NCI-H1105 treated with DMSO at 0.1 percent for 48 hours (cell line): ENCODE measurements around the gene UBL4B.
"Not testable (repeated sequence)": the region's sequence is repeated elsewhere in the genome, so short reads cannot be mapped to it uniquely, and the experiment has no call there.

Source experiments
- DNase-seq: peaks from one replicate; lab custom pipeline; 2025; lab: John Stamatoyannopoulos, UW

Gene UBL4B, protein sequence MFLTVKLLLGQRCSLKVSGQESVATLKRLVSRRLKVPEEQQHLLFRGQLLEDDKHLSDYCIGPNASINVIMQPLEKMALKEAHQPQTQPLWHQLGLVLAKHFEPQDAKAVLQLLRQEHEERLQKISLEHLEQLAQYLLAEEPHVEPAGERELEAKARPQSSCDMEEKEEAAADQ

DNA sequence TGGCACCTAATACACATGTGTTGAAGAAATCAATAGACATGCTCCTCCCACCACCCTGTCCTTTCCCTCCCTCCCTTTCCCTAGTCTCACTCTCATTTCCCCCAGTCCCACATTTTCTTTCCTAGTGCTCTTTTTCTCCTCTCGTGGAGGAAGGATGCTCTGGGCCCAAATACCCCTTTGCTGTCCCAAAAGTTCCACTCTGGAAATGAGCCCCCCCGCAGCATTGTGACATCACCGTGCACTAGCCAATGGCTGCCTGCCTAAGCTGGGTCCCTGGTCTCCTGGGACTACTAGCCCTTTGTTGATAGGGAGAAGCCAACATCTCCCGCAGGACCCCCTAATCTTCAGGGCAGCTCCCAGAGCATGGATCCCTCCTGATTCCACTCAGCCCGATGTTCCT lies at the start of gene UBL4B:
UBL4B (plus strand) TSS at position 301 of the 400 bp plus-strand sequence; CDS start at position 393, 92 bp downstream.
- DNase-seq = no peak

GRCh38 chr1:110062612-110063011 lies 49.6 kb upstream of the UBL4B start:
- no peak for DNase-seq

GRCh38 chr1:110063781-110064180 lies 48.5 kb upstream of the UBL4B start:
- no peak for DNase-seq

DNA sequence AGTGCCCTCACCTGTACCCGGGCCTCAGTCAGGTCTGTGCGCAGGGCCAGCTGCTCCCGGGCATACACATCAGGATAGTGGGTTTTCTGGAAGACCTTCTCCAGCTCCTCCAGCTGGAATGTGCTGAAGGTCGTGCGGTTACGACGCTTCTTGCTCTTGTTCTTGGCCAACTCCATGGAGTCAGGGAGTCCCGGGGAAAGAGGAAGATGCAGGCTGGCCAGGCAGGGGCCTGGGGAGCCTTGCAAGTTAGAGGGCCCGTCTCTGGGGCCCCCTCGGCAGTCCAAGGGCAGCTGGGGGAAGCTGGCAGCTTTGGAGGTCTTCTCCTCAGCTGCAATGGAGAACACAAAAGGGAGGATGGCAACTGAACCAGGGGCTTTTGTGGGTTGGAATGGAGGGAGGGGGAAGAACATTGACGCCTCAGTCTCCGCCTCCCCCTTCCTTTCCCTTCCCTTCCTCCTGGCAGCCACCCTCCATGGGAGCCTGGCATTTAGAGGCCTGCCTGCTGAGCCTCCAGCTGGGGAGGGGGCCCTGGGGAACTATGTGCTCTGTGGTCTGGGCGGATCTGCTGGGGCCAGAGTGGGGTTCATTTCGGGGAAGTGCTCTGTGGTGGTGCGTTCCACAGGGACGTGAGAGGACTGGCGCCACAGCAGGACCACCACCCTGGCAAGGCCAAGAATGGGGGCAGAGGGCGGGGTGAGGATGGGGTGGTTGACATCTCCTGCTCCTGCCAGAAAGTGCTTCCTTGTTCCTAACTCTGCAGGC lies 47.5 kb upstream of the UBL4B start:
- no peak for DNase-seq

- DNase-seq = no peak
Measured at GRCh38 chr1:110065841-110066240, 46.4 kb upstream of the UBL4B start.

DNA sequence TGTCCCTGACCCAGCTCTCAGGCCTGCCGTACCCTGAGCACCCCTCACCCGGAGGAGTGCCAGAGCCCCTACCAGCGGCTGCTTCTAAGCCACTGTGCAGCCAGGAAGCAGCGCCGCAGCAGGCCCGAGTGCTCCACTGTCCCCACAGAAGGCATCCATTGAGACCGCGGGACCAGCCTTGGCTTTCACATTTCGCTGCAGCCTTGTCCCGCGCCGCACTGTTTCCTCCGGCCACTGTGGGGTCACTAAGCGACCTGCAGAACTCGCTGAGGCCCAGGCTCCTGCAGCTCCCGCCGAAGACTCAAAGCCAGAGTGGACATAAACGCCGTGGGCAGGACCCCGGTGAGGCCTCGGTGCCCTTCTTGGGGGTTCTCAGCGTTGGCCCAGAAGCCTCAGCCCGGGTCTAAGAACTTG lies 44.8 kb upstream of the UBL4B start:
- DNase-seq = no peak

- DNase-seq = no peak
Measured at GRCh38 chr1:110067893-110068645, 44.2 kb upstream of the UBL4B start.

DNA sequence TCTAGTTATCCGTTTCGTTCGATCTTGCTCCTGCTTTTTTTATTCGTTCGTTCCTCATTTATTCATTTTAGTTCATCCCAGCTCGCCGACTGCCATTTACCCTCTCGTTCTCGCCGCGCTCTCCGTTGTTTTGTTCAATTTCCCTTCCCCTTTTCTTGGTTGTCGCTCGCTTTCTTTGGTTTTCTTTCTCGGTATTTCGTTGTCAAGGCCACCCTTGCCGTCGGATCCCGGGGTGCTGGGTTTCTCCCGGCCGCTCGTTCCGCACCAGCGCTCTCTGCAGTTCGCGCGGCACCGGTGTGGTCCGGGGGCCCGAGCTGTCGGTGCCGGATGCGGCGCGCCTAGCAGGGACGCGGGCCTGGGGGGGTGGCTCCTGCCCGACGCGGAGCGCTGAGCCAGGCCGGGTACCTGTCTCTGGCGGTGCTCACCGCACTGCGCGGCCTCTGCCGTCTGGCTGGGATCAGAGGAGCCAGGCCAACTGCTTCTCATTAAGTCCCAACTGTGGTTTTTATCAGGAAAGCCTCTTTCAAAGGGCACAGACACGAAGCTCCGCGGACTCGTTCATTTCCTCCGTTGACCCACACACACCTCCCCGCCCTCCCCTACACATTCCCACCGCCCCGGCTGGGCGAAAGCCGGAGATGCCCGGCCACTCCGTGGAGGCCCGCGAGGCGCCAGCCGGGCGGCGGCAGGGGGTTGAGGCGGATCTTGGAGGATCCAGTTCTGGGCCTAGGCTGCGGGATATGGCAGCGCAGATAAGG lies 43.4 kb upstream of the UBL4B start:
- DNase-seq = no peak

DNA sequence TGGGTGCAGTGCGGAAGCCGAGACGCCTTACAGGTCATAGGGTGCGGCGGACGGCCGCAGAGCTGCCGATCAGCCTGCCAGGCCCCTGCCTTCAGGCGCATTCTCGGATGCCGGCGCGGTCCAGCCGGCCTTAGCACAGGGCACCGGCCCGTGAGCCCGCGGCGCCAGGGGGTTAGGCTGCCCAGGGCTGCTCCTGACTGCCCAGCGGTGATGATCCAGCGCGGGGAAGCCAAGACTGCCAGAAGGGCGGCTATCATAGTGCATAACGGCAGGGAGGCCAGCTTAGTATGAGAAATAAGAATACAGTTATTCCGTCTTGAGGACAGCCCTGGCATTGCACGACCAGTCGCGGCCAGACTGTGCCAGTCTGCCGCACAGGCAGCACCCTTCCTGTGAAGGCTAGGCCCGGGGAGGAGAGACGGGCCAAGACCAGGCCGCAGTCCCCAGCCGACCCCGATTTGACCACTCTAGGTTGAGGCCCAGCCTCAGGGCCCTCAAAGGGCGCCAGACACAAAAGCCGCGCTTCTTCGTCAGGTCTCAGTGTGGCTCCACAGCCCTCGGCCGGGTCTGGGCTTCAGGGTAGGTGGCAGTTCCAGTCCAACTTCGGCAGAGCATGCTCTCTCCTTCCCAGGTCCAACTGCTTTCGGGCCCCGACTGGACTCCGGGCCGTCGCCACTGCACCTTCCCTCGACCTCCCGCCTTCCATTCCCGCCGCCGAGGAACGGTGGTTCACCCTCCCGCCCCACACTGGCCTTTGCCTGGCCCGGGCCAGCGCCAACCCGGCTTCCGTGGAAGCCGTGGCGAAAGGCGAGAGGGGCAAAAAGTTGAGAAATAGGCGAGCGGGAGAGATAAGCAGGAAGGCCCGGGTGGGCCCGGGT lies 42.6 kb upstream of the UBL4B start:
- no peak for DNase-seq

- DNase-seq = no peak
Measured at GRCh38 chr1:110070282-110070669, 42.0 kb upstream of the UBL4B start.

DNA sequence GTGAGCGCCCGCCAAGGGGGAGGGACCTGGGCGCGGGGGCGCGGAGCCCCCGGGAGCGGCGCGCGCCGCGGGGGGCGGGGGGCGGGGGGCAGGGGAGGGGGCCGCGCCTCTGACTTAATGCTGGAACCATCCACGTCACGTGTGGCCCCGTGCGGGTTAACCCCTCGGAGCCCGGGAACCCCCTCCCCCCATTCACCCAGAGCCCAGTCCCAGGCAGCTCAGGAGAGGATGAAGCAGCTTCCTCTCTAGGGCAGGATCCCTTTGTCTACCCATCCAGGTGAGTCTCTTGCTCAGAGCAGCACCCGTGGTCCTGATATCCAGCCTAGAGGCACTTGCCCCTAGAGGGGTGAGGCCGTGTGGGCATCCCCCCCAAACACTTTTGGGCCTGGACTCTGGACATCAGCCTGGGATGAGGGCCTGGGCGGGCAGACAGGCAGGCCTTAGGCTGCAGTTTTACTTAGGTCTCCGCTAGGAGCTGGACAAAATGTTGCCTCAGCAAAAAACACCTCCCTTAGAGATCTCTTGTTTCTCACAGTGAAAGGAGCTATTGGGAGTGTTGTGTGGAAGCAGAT lies 41.5 kb upstream of the UBL4B start, which contains the start of gene ALX3:
ALX3 (minus strand) TSS at position 2 of the 572 bp plus-strand sequence. CDS start 60 bp downstream, outside the sequence.
- DNase-seq = no peak

GRCh38 chr1:110074166-110074565 lies 38.1 kb upstream of the UBL4B start:
- DNase-seq = no peak

- DNase-seq = no peak
Measured at GRCh38 chr1:110076789-110077500, 35.3 kb upstream of the UBL4B start.

GRCh38 chr1:110079995-110080394 lies 32.2 kb upstream of the UBL4B start:
- DNase-seq = not testable (repeated sequence)

GRCh38 chr1:110081061-110081460 lies 31.2 kb upstream of the UBL4B start:
- no peak for DNase-seq

DNA sequence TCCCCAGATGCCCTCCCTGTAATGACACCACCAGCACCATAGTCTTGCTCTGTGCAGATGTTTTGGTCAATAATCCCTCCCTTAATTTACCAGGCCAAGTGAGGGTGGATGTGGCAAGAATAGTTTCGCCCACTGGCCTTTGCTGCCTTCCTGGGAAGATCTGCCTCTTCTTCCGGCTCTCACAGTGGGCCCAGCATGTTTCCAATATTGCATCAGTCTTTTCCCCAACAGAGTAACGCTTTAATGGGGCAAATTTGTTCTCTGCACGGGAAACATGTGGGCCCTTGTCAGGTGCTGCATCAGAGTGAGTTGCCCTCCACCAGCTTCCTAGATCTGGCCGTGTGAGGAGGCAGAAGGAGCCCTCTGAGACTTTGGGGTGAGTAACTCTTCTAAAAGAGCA lies 29.8 kb upstream of the UBL4B start:
- DNase-seq = no peak

GRCh38 chr1:110083061-110083865 lies 29.0 kb upstream of the UBL4B start:
- DNase-seq = no peak

DNA sequence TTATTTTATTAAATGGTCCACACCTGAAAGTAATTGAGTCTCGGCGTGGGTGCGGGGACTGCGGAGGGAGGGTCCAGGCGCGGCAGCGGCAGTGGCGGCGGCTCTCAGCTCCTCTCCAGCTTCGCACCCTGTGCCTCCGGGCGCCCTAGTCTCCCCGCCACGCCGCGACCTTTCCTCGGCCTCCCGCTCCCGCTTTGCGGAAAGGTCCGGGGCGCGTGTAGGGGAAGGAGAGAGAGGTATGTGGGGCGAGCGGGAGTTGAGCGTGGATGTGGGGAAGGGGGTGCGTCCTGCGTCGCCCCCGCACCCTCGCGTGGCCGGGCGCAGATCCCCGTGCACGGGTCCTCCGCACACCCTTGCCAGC lies 28.4 kb upstream of the UBL4B start:
- DNase-seq = no peak
